HEK293 (cell line): Measurements from ENCODE around the gene TKTL2.

Experiments used
- CTCF ChIA-PET: fragments of 350-600 bp; formaldehyde crosslinking; extraction: SDS; loops from one replicate; lab custom pipeline; 2021; ENCODE audit warnings: antibody characterized with exemption; lab: Yijun Ruan, JAX
- POLR2A ChIA-PET: fragments of 300-600 bp; formaldehyde crosslinking; extraction: SDS; loops from one replicate; lab custom pipeline; 2020; ENCODE audit warnings: antibody characterized with exemption, inconsistent platforms; lab: Yijun Ruan, JAX
- H3K27ac ChIP-seq: fragments of 200-500 bp; sonication (Bioruptor generic); 2 replicates; pipeline ENCODE4 v1.5.1; 2014; ENCODE audit warnings: low read depth, low read length, control low read depth, inconsistent platforms; ENCODE audit errors: extremely low read depth
- H3K36me3 ChIP-seq, 2 experiments: fragments of 200-500 bp in 1 of 2; sonication (Bioruptor generic) in 1 of 2; 1 replicate in 1 of 2; 2 replicates in 1 of 2; pipeline ENCODE4 v1.5.1; 2014 to 2017; ENCODE audit warnings: inconsistent platforms in 2 of 2, low read length in 2 of 2; ENCODE audit not compliant: control insufficient read depth in 2 of 2, insufficient read depth in 1 of 2
- H3K4me1 ChIP-seq: fragments of 200-500 bp; sonication (Bioruptor generic); 2 replicates; pipeline ENCODE4 v1.5.1; 2014; ENCODE audit warnings: mild to moderate bottlenecking, low read length, inconsistent platforms; ENCODE audit not compliant: control insufficient read depth, insufficient read depth
- H3K4me3 ChIP-seq: 2 replicates; pipeline ENCODE4 v1.5.1; 2011; ENCODE audit warnings: low read depth, mild to moderate bottlenecking, control low read depth, low read length, moderate library complexity
- H3K9me3 ChIP-seq: fragments of 200-500 bp; sonication (Bioruptor generic); 2 replicates; pipeline ENCODE4 v1.5.1; 2014; ENCODE audit warnings: low read depth, low read length, inconsistent platforms; ENCODE audit not compliant: control insufficient read depth, insufficient read depth
- HOXA7 ChIP-seq: sonication (generic); formaldehyde crosslinking; IDR thresholded peaks from 2 replicates; pipeline ENCODE4 v1.8.1; 2022; ENCODE audit warnings: missing genetic modification reagents, borderline replicate concordance
- KLF7 ChIP-seq: fragments of 450-650 bp; formaldehyde crosslinking; IDR thresholded peaks from 2 replicates; pipeline ENCODE4 v1.5.1; 2016; ENCODE audit warnings: missing biosample characterization, missing genetic modification characterization, borderline replicate concordance
- REPIN1 ChIP-seq: fragments of 450-650 bp; formaldehyde crosslinking; IDR thresholded peaks from 2 replicates; pipeline ENCODE4 v1.5.1; 2017; ENCODE audit warnings: missing biosample characterization, missing genetic modification characterization, low read depth
- SP7 ChIP-seq: fragments of 450-650 bp; formaldehyde crosslinking; IDR thresholded peaks from 2 replicates; pipeline ENCODE4 v1.5.1; 2016; ENCODE audit warnings: missing biosample characterization, missing genetic modification characterization
- ZBTB17 ChIP-seq: fragments of 450-650 bp; formaldehyde crosslinking; IDR thresholded peaks from 2 replicates; pipeline ENCODE4 v1.5.1; 2016; ENCODE audit warnings: missing biosample characterization, missing genetic modification characterization
- ZBTB21 ChIP-seq: fragments of 450-650 bp; formaldehyde crosslinking; IDR thresholded peaks from 2 replicates; pipeline ENCODE4 v1.5.1; 2017; ENCODE audit warnings: missing biosample characterization, missing genetic modification characterization
- ZFP37 ChIP-seq: fragments of 450-650 bp; formaldehyde crosslinking; IDR thresholded peaks from 2 replicates; pipeline ENCODE4 v1.5.1; 2016; ENCODE audit warnings: missing biosample characterization, missing genetic modification characterization
- ZFP69B ChIP-seq: fragments of 450-650 bp; formaldehyde crosslinking; IDR thresholded peaks from 2 replicates; pipeline ENCODE4 v1.5.1; 2016; ENCODE audit warnings: missing biosample characterization, missing genetic modification characterization
- ZNF10 ChIP-seq: fragments of 450-650 bp; formaldehyde crosslinking; IDR thresholded peaks from 2 replicates; pipeline ENCODE4 v1.5.1; 2017; ENCODE audit warnings: missing biosample characterization, missing genetic modification characterization
- ZNF112 ChIP-seq: fragments of 450-650 bp; formaldehyde crosslinking; IDR thresholded peaks from 2 replicates; pipeline ENCODE4 v1.5.0; 2017; ENCODE audit warnings: missing biosample characterization, missing genetic modification characterization
- ZNF155 ChIP-seq: fragments of 450-650 bp; formaldehyde crosslinking; IDR thresholded peaks from 2 replicates; pipeline ENCODE4 v1.5.1; 2016; ENCODE audit warnings: missing biosample characterization, missing genetic modification characterization
- ZNF366 ChIP-seq: fragments of 450-650 bp; formaldehyde crosslinking; conservative IDR thresholded peaks from 2 replicates; pipeline ENCODE4 v1.5.1; 2016; ENCODE audit warnings: missing biosample characterization, missing genetic modification characterization
- ZNF394 ChIP-seq: fragments of 450-650 bp; formaldehyde crosslinking; IDR thresholded peaks from 2 replicates; pipeline ENCODE4 v1.5.1; 2016; ENCODE audit warnings: missing biosample characterization, missing genetic modification characterization, mild to moderate bottlenecking, moderate library complexity, borderline replicate concordance
- ZNF473 ChIP-seq: fragments of 450-650 bp; formaldehyde crosslinking; IDR thresholded peaks from 2 replicates; pipeline ENCODE4 v1.5.1; 2017; ENCODE audit warnings: missing biosample characterization, missing genetic modification characterization
- ZNF544 ChIP-seq: fragments of 450-650 bp; formaldehyde crosslinking; IDR thresholded peaks from 2 replicates; pipeline ENCODE4 v1.5.0; 2017; ENCODE audit warnings: missing biosample characterization, missing genetic modification characterization
- ZNF548 ChIP-seq: fragments of 450-650 bp; formaldehyde crosslinking; IDR thresholded peaks from 2 replicates; pipeline ENCODE4 v1.5.1; 2016; ENCODE audit warnings: missing biosample characterization, missing genetic modification characterization
- ZNF549 ChIP-seq: fragments of 450-650 bp; IDR thresholded peaks from 2 replicates; pipeline ENCODE4 v1.5.1; 2018; ENCODE audit warnings: missing biosample characterization, missing genetic modification characterization, mild to moderate bottlenecking, inconsistent platforms, moderate library complexity
- ZNF776 ChIP-seq: fragments of 450-650 bp; formaldehyde crosslinking; IDR thresholded peaks from 2 replicates; pipeline ENCODE4 v1.5.0; 2017; ENCODE audit warnings: missing biosample characterization, missing genetic modification characterization, borderline replicate concordance
- ZSCAN16 ChIP-seq: fragments of 450-650 bp; formaldehyde crosslinking; IDR thresholded peaks from 2 replicates; pipeline ENCODE4 v1.5.1; 2016; ENCODE audit warnings: missing biosample characterization, missing genetic modification characterization
- TF ChIP-seq, protein P1 (sequence below): fragments of 450-650 bp; formaldehyde crosslinking; IDR thresholded peaks from 2 replicates; pipeline ENCODE4 v1.5.1; 2016; ENCODE audit warnings: missing biosample characterization, missing genetic modification characterization, borderline replicate concordance
- TF ChIP-seq, protein P2 (sequence below): fragments of 450-650 bp; formaldehyde crosslinking; IDR thresholded peaks from 2 replicates; pipeline ENCODE4; 2016; ENCODE audit warnings: missing biosample characterization, missing genetic modification characterization
- TF ChIP-seq, protein P3 (sequence below): fragments of 450-650 bp; formaldehyde crosslinking; IDR thresholded peaks from 2 replicates; pipeline ENCODE4 v1.5.1; 2017; ENCODE audit warnings: missing biosample characterization, missing genetic modification characterization

TKTL2 gene

DNA sequence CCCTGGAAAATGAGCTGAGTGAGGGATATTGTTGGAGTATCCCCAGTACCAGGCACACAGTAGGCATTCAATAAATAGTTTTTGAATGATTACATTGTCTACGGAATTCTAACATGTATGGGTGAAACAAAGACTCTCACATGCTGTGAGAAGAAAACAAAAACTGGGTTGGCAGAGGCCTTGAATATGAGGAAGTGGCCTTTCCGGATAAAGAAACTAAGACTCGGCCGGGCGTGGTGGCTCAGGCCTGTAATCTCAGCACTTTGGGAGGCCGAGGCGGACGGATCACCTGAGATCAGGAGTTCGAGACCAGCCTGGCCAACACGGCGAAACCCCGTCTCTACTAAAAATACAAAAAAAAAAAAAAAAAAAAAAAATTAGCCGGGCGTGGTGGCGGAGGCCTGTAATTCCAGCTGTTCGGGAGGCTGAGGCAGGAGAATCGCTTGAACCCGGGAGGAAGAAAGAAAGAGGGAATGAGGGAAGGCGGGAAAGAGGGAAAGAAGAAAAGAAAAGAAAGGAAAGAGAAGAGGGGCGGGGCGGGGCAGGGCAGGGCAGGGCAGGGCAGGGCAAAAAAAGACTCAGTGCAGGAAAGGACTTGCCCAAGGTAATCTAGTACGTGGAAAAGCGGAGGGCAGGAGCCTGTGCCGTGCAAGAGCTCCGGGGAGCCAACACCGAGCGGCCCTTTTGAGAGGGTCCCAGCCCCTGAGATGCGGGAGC, 20.2 kb upstream of the TKTL2 start:
- peak overlapping the region; percentile 88 for H3K4me3 ChIP-seq
- no peaks in the 10 kb centered on the region for H3K9me3 ChIP-seq
- ChIA-PET POLR2A (interaction anchor here (0.6 to 1.5 kb wide), 10 partner anchors 8 to 1467 kb away, joined by 3 to 8 read pairs (median 3); no protein-coding TSS in a partner anchor), CTCF (interaction anchor here (1.0 to 2.2 kb wide), 3 partner anchors 10 to 56 kb away, joined by 3 to 8 read pairs (median 4); no protein-coding TSS in a partner anchor)
- TF ChIP-seq REPIN1, result no peak
- no peak for TF ChIP-seq ZNF10 (tag by site-specific recombination)
- no peak for TF ChIP-seq ZBTB17 (tag by site-specific recombination)
- TF ChIP-seq ZNF473 (tag by site-specific recombination), result no peak
- no peak for TF ChIP-seq ZSCAN16 (tag by site-specific recombination)
- TF ChIP-seq, protein P1, sequence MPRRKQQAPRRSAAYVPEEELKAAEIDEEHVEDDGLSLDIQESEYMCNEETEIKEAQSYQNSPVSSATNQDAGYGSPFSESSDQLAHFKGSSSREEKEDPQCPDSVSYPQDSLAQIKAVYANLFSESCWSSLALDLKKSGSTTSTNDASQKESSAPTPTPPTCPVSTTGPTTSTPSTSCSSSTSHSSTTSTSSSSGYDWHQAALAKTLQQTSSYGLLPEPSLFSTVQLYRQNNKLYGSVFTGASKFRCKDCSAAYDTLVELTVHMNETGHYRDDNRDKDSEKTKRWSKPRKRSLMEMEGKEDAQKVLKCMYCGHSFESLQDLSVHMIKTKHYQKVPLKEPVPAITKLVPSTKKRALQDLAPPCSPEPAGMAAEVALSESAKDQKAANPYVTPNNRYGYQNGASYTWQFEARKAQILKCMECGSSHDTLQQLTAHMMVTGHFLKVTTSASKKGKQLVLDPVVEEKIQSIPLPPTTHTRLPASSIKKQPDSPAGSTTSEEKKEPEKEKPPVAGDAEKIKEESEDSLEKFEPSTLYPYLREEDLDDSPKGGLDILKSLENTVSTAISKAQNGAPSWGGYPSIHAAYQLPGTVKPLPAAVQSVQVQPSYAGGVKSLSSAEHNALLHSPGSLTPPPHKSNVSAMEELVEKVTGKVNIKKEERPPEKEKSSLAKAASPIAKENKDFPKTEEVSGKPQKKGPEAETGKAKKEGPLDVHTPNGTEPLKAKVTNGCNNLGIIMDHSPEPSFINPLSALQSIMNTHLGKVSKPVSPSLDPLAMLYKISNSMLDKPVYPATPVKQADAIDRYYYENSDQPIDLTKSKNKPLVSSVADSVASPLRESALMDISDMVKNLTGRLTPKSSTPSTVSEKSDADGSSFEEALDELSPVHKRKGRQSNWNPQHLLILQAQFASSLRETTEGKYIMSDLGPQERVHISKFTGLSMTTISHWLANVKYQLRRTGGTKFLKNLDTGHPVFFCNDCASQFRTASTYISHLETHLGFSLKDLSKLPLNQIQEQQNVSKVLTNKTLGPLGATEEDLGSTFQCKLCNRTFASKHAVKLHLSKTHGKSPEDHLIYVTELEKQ (tag by site-specific recombination), result no peak
- TF ChIP-seq ZNF776 (tag by site-specific recombination), result no peak
- TF ChIP-seq KLF7 (tag by site-specific recombination), result 0 out of 2 replicates have a peak, but pooled peaks have one; percentile 31
- no peak for TF ChIP-seq ZBTB21 (tag by site-specific recombination)
- TF ChIP-seq ZNF549, result no peak
- no peak for TF ChIP-seq ZNF394 (tag by site-specific recombination)
- TF ChIP-seq, protein P2, sequence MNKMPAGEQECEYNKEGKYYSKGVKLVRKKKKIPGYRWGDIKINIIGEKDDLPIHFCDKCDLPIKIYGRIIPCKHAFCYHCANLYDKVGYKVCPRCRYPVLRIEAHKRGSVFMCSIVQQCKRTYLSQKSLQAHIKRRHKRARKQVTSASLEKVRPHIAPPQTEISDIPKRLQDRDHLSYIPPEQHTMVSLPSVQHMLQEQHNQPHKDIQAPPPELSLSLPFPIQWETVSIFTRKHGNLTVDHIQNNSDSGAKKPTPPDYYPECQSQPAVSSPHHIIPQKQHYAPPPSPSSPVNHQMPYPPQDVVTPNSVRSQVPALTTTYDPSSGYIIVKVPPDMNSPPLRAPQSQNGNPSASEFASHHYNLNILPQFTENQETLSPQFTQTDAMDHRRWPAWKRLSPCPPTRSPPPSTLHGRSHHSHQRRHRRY, result no peak
- TF ChIP-seq ZNF366, result 0 out of 2 replicates have a peak, but pooled peaks have one; percentile 30
- H3K36me3 ChIP-seq, result no peaks in the 10 kb centered on the region
- peak overlapping the region; percentile 84 for H3K27ac ChIP-seq
- no peaks in the 10 kb centered on the region for H3K4me1 ChIP-seq

DNA sequence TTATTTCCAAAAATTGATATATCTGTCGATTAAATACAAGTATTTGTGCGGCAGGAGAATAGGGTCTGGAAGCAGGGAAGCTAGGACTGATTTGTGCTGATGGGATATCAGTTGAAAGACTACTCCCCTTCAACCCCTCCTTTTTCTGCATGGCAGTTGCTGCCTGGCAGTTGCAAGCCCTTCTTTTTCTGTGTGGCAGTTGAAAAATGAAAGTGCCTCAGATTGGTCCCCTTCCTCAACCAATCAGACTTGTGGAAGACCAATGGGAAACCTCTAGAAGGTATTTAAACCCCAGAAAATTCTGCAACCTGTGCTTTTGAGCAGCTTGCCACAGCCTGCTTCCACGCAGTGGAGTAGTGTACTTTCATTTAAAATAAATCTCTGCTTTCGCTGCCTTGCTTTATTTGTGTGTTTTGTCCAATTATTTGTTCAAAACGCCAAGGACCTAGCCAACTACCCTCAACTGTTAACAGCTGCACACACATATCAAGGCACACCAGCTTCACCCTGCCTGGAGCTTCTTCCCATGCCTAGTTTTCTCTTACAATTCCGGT, 19.5 kb upstream of the TKTL2 start:
- ChIA-PET CTCF (interaction anchor here (1.0 to 2.2 kb wide), 3 partner anchors 9 to 57 kb away, joined by 3 to 8 read pairs (median 4); no protein-coding TSS in a partner anchor), POLR2A (no interaction called here)
- H3K27ac ChIP-seq, result no peak overlapping the region

More for the DNA sequence above, 19.5 kb upstream of the TKTL2 start:
- no peaks in the 10 kb centered on the region for H3K36me3 ChIP-seq
- H3K9me3 ChIP-seq, result no peaks in the 10 kb centered on the region
- no peak for TF ChIP-seq ZFP37 (tag by site-specific recombination)
- TF ChIP-seq, protein P3, sequence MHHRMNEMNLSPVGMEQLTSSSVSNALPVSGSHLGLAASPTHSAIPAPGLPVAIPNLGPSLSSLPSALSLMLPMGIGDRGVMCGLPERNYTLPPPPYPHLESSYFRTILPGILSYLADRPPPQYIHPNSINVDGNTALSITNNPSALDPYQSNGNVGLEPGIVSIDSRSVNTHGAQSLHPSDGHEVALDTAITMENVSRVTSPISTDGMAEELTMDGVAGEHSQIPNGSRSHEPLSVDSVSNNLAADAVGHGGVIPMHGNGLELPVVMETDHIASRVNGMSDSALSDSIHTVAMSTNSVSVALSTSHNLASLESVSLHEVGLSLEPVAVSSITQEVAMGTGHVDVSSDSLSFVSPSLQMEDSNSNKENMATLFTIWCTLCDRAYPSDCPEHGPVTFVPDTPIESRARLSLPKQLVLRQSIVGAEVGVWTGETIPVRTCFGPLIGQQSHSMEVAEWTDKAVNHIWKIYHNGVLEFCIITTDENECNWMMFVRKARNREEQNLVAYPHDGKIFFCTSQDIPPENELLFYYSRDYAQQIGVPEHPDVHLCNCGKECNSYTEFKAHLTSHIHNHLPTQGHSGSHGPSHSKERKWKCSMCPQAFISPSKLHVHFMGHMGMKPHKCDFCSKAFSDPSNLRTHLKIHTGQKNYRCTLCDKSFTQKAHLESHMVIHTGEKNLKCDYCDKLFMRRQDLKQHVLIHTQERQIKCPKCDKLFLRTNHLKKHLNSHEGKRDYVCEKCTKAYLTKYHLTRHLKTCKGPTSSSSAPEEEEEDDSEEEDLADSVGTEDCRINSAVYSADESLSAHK (tag by site-specific recombination), result no peak
- TF ChIP-seq ZNF544 (tag by site-specific recombination), result no peak
- no peak for TF ChIP-seq ZFP69B (tag by site-specific recombination)
- TF ChIP-seq ZNF155, result no peak
- no peak for TF ChIP-seq HOXA7 (CRISPR knock-in tag)
- TF ChIP-seq SP7 (tag by site-specific recombination), result no peak
- no peak for TF ChIP-seq ZNF112 (tag by site-specific recombination)
- TF ChIP-seq ZNF548 (tag by site-specific recombination), result no peak
- no peak overlapping the region for H3K4me3 ChIP-seq
- H3K4me1 ChIP-seq, result no peaks in the 10 kb centered on the region
